ENCODE data around the gene EFNA1. TPM values are rescaled to one million over a fixed set of nuclear protein-coding genes. Genes with fewer than 3 reads are reported as not detected.

Gene EFNA1
- total and polyA plus RNA-seq, 2 of the 4 experiments (the other 2 are of a cell fraction) = 0.90 to 1.6 TPM

- dilution Hi-C loops (cut with HindIII; ENCODE audit: low sequenced_read_pairs, unreplicated experiment) (no loop called here), in situ Hi-C loops (cut with MboI; ENCODE audit: low sequenced_read_pairs) (no loop called here), intact Hi-C loops (cut with micrococcal nuclease) (no loop called here)
- no peak overlapping the region for H3K23ac ChIP-seq (ENCODE audit: low read depth, low read length)
- H2BK120ac ChIP-seq (ENCODE audit: low read depth, low read length) = no peak overlapping the region
- H4K8ac ChIP-seq (ENCODE audit: low read depth in 2 of 2, low read length in 2 of 2) = no peak overlapping the region
- no CpG with 5 or more reads among the region's 8 CpGs for WGBS, 2 experiments (ENCODE audit: extremely low coverage in 2 of 2, insufficient read length in 1 of 2)
- no peaks in the 10 kb centered on the region for H4K20me1 ChIP-seq (ENCODE audit: insufficient read depth, low read length)
- no peaks in the 10 kb centered on the region for H3K36me3 ChIP-seq (ENCODE audit: control insufficient read depth, insufficient read depth, low read length)
- peaks cover 7% of the 10 kb centered on the region for H3K27me3 ChIP-seq (ENCODE audit: control insufficient read depth, insufficient read depth, low read length)
- no peaks in the 10 kb centered on the region for H3K9me1 ChIP-seq (ENCODE audit: insufficient read depth, low read length)
- no peak overlapping the region for H2BK20ac ChIP-seq (ENCODE audit: low read depth, low read length)
- no peak overlapping the region for H3K9ac ChIP-seq (ENCODE audit: low read depth, low read length)
- H2AFZ ChIP-seq (replicated peaks; ENCODE audit: low read length, poor library complexity) = no peak overlapping the region
- no peak overlapping the region for H3K18ac ChIP-seq (ENCODE audit: low read depth, low read length)
- H3K9me3 ChIP-seq (ENCODE audit: control insufficient read depth, insufficient read depth, low read length) = no peaks in the 10 kb centered on the region
- no peak overlapping the region for H2BK5ac ChIP-seq (ENCODE audit: low read depth, low read length, poor library complexity, severe bottlenecking)
- H2AK9ac ChIP-seq (replicated peaks; ENCODE audit: low read depth, low read length, poor library complexity) = no peak overlapping the region
- ChIA-PET CTCF (no interaction called here), POLR2A (ENCODE audit: unreplicated experiment) (no interaction called here)
- H2AK5ac ChIP-seq (ENCODE audit: low read depth, low read length) = no peak overlapping the region
- no TSS peak for BruUV-seq (replicated peaks)
- H4K91ac ChIP-seq (ENCODE audit: insufficient read depth, low read depth, low read length) = no peak overlapping the region
- H4K5ac ChIP-seq (ENCODE audit: low read depth, low read length) = no peak overlapping the region
- TF ChIP-seq CTCF (conservative IDR thresholded peaks at IDR 0.05; ENCODE audit: low read depth, low read length) = no peak
- TF ChIP-seq MAZ (IDR thresholded peaks at IDR 0.05; ENCODE audit: borderline replicate concordance, low read depth, low read length) = no peak
- TF ChIP-seq RAD21 (IDR thresholded peaks at IDR 0.05; ENCODE audit: low read length) = no peak
- no peak for TF ChIP-seq MAFK (IDR thresholded peaks at IDR 0.05; ENCODE audit: low read depth, low read length)
- no peak for TF ChIP-seq RFX5 (IDR thresholded peaks at IDR 0.05; ENCODE audit: low read depth, low read length)
- TF ChIP-seq BHLHE40 (IDR thresholded peaks at IDR 0.05; ENCODE audit: low read depth, low read length) = no peak
- no peak for TF ChIP-seq FOS (IDR thresholded peaks at IDR 0.05; ENCODE audit: low read depth, low read length)
- TF ChIP-seq NFE2L2 (IDR thresholded peaks at IDR 0.05; ENCODE audit: low read depth, low read length) = no peak
- no peak for TF ChIP-seq USF2 (IDR thresholded peaks at IDR 0.05; ENCODE audit: low read depth, low read length)
- TF ChIP-seq ELK1 (IDR thresholded peaks at IDR 0.05; ENCODE audit: borderline replicate concordance, low read depth, low read length) = no peak
- no peak for TF ChIP-seq MXI1 (IDR thresholded peaks at IDR 0.05; ENCODE audit: borderline replicate concordance, low read depth, low read length)
- TF ChIP-seq SMC3 (IDR thresholded peaks at IDR 0.05; ENCODE audit: low read depth, low read length) = no peak
- no peak for TF ChIP-seq CEBPB (IDR thresholded peaks at IDR 0.05; ENCODE audit: low read depth, low read length)
- no peak for TF ChIP-seq POLR2A (IDR thresholded peaks at IDR 0.05; ENCODE audit: low read depth, low read length)
- no peak overlapping the region for H3K56ac ChIP-seq (ENCODE audit: extremely low read depth, insufficient read depth, low read length)
- H3K4me3 ChIP-seq (ENCODE audit: insufficient read depth, low read depth, low read length) = no peak overlapping the region
- no peaks in the 10 kb centered on the region for H3K79me1 ChIP-seq (ENCODE audit: low read depth in 1 of 2, low read length in 2 of 2)
- H3K4me1 ChIP-seq (ENCODE audit: control insufficient read depth, insufficient read depth, low read length) = no peaks in the 10 kb centered on the region
- no peak for DNase-seq
- H3K14ac ChIP-seq (replicated peaks; ENCODE audit: low read depth, low read length) = no peak overlapping the region
- no peak for ATAC-seq (ENCODE audit: low read depth)
- H3K4ac ChIP-seq (ENCODE audit: low read depth, low read length) = no peak overlapping the region
- H3K27ac ChIP-seq (ENCODE audit: insufficient read depth, low read length) = no peak overlapping the region
- no peak overlapping the region for H2BK15ac ChIP-seq (ENCODE audit: low read depth, low read length)
- H3K4me2 ChIP-seq (ENCODE audit: low read depth, low read length) = no peak overlapping the region
These were observed 32.5 kb downstream of the EFNA1 start for GRCh38 chr1:155160128-155160527.
